Caco-2 (cell line): ENCODE results near the gene TMEM239. TPM values are rescaled to one million over a fixed set of nuclear protein-coding genes. Genes with fewer than 3 reads are reported as not detected.

ENCODE experiments used
- BruUV-seq: library from RNA; stranded (reverse); fragments of 400-500 nt; replicated peaks from 2 replicates; lab custom pipeline; 2021; lab: Mats Ljungman, UMichigan
- CTCF ChIA-PET: fragments of 300-600 bp; sonication (Branson Sonifier 250); formaldehyde crosslinking; loops from one replicate; lab custom pipeline; 2022; ENCODE audit warnings: antibody characterized with exemption; lab: Charles Lee
- POLR2A ChIA-PET: fragments of 300-600 bp; sonication (Branson Sonifier 250); formaldehyde crosslinking; loops from one replicate; lab custom pipeline; 2022; ENCODE audit warnings: antibody characterized with exemption; lab: Charles Lee
- DNase-seq, 2 experiments: peaks; one replicate each; pipeline versions ENCODE4 v3.0.0 to v3.0.0-alpha.2; 2020 to 2022
- H3K27me3 ChIP-seq: replicated peaks from 2 replicates; pipeline ENCODE4 v1.6.0; 2011; ENCODE audit warnings: low read length; ENCODE audit not compliant: control insufficient read depth, insufficient read depth
- H3K36me3 ChIP-seq: 2 replicates; pipeline ENCODE4 v1.5.1; 2011; ENCODE audit warnings: low read length; ENCODE audit not compliant: control insufficient read depth, insufficient read depth
- H3K4me1 ChIP-seq: fragments of 250-450 bp; sonication (Bioruptor Pico); 2 replicates; pipeline ENCODE4 v1.5.1; 2020; ENCODE audit warnings: mild to moderate bottlenecking
- H3K4me3 ChIP-seq: 2 replicates; pipeline ENCODE4 v1.5.1; 2011; ENCODE audit warnings: low read depth, mild to moderate bottlenecking, control low read depth, low read length
- H3K9me3 ChIP-seq: fragments of 250-450 bp; sonication (Bioruptor Pico); 2 replicates; pipeline ENCODE4 v1.5.1; 2020; ENCODE audit warnings: mild to moderate bottlenecking, moderate library complexity
- H3K27ac Mint-ChIP-seq: one replicate; pipeline ENCODE4 v1.8.0; 2022; ENCODE audit warnings: mixed read lengths; ENCODE audit not compliant: unreplicated experiment
- H3K27me3 Mint-ChIP-seq: one replicate; pipeline ENCODE4 v1.8.0; 2022; ENCODE audit warnings: mixed read lengths; ENCODE audit not compliant: insufficient read depth, unreplicated experiment
- H3K36me3 Mint-ChIP-seq: one replicate; pipeline ENCODE4 v1.8.0; 2022; ENCODE audit warnings: mild to moderate bottlenecking, mixed read lengths; ENCODE audit not compliant: insufficient read depth, unreplicated experiment
- H3K4me1 Mint-ChIP-seq: one replicate; pipeline ENCODE4 v1.8.0; 2022; ENCODE audit warnings: low read depth, mixed read lengths; ENCODE audit not compliant: unreplicated experiment
- H3K4me3 Mint-ChIP-seq: one replicate; pipeline ENCODE4 v1.8.0; 2022; ENCODE audit warnings: mild to moderate bottlenecking, moderate library complexity, mixed read lengths; ENCODE audit not compliant: unreplicated experiment
- H3K9me3 Mint-ChIP-seq: one replicate; pipeline ENCODE4 v1.8.0; 2022; ENCODE audit warnings: mixed read lengths; ENCODE audit not compliant: unreplicated experiment
- CTCF ChIP-seq, 2 experiments: fragments of 200-600 bp in 1 of 2; IDR thresholded peaks; 1 replicate in 1 of 2; 2 replicates in 1 of 2; pipeline versions ENCODE4 v1.5.1 to v1.8.0; 2011 to 2022; ENCODE audit warnings: antibody characterized with exemption in 1 of 2, control low read depth in 1 of 2, inconsistent platforms in 1 of 2, low read depth in 1 of 2, low read length in 1 of 2, mild to moderate bottlenecking in 1 of 2, moderate library complexity in 1 of 2; ENCODE audit not compliant: insufficient read depth in 1 of 2, severe bottlenecking in 1 of 2, unreplicated experiment in 1 of 2
- intact Hi-C: fragments of 100-400 bp; cut with micrococcal nuclease; formaldehyde crosslinking; loops from one replicate; pipeline ENCODE4 v1.10.0; 2022; ENCODE audit not compliant: unreplicated experiment
- total RNA-seq: library from RNA; stranded (reverse); gene quantifications from 2 replicates; pipeline ENCODE4 v1.2.3, GENCODE V29; 2022

TMEM239 gene
- total RNA-seq, 1 experiment from 2014 or later, result not detected

DNA sequence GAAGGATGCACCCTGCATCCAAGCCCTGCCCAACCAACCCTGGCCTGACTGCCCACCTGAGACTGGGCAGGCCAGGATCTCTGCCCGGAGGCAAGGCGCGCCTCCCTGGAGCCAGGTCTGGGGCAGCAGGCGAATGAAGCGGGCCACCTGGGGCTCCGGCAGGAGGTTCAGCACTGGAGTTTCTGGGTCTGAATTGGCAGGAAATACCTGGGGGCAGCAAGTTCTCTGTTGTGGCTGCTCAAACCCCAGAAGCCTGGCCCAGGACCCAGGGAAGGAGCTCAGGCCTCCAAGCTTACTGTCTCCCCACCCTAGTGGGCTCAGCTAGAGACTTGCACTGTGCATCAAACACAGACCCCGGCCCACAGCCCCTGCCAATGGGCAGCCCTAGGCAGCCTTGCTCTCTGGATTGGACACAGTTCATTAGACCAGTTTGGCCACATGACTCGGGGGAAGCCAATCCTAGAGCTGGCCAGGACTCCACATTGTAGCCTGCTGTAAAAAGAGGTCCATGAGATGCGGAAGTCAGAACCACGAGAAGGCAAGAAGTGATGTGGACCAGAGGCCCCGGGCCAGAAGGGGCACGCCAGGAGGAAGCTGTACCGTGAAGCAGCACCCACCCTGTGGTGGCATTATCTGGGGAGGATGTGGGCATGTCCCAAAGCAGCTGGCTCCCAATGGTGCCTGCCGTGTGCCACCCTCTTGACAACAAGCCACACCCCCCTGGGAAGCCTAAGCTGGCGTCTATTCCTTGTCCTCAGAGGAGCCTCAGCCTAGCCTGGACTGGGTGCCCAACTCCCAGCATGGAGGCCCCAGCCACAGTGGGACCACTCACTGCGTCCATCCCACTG is 18.8 kb upstream of the TMEM239 start:
- CTCF ChIA-PET, result no interaction called here
- Histone ChIP-seq H3K4me3 (no peak overlapping the region), H3K36me3 (no peaks in the 10 kb centered on the region), H3K9me3 (no peaks in the 10 kb centered on the region), H3K27me3 (peaks cover 2% of the 10 kb centered on the region), H3K4me1 (no peaks in the 10 kb centered on the region)
- H3K27me3 Mint-ChIP-seq, result peaks cover 17% of the 10 kb centered on the region
- no peaks in the 10 kb centered on the region for H3K36me3 Mint-ChIP-seq
- H3K4me3 Mint-ChIP-seq, result no peak overlapping the region
- no peaks in the 10 kb centered on the region for H3K9me3 Mint-ChIP-seq
- H3K4me1 Mint-ChIP-seq, result no peaks in the 10 kb centered on the region
- TF ChIP-seq CTCF (IDR thresholded peaks at IDR 0.05; ENCODE audit: insufficient read depth in 1 of 2, low read depth in 1 of 2, low read length in 1 of 2, severe bottlenecking in 1 of 2, unreplicated experiment in 1 of 2), result no peak
- no peak overlapping the region for H3K27ac Mint-ChIP-seq
- POLR2A ChIA-PET, result no interaction called here
- intact Hi-C loops, result no loop called here
- BruUV-seq, result no TSS peak
- no peak for DNase-seq

GRCh38 chr20:2798095-2798805 is 17.9 kb upstream of the TMEM239 start:
- Histone ChIP-seq H3K9me3 (no peaks in the 10 kb centered on the region), H3K4me1 (no peaks in the 10 kb centered on the region), H3K36me3 (no peaks in the 10 kb centered on the region), H3K4me3 (no peak overlapping the region), H3K27me3 (peaks cover 2% of the 10 kb centered on the region)
- CTCF ChIA-PET, result no interaction called here
- H3K36me3 Mint-ChIP-seq, result no peaks in the 10 kb centered on the region
- no TSS peak for BruUV-seq
- POLR2A ChIA-PET, result no interaction called here
- H3K27ac Mint-ChIP-seq, result no peak overlapping the region
- no peak for TF ChIP-seq CTCF (IDR thresholded peaks at IDR 0.05; ENCODE audit: insufficient read depth in 1 of 2, low read depth in 1 of 2, low read length in 1 of 2, severe bottlenecking in 1 of 2, unreplicated experiment in 1 of 2)
- no peak overlapping the region for H3K4me3 Mint-ChIP-seq
- DNase-seq, result no peak
- peaks cover 17% of the 10 kb centered on the region for H3K27me3 Mint-ChIP-seq
- H3K9me3 Mint-ChIP-seq, result no peaks in the 10 kb centered on the region
- intact Hi-C loops, result no loop called here
- no peaks in the 10 kb centered on the region for H3K4me1 Mint-ChIP-seq

GRCh38 chr20:2798814-2799213 is 17.4 kb upstream of the TMEM239 start:
- BruUV-seq, result no TSS peak
- Histone ChIP-seq H3K27me3 (peaks cover 2% of the 10 kb centered on the region), H3K9me3 (no peaks in the 10 kb centered on the region), H3K4me3 (no peak overlapping the region), H3K36me3 (no peaks in the 10 kb centered on the region), H3K4me1 (no peaks in the 10 kb centered on the region)
- intact Hi-C loops, result no loop called here
- CTCF ChIA-PET, result no interaction called here
- H3K4me3 Mint-ChIP-seq, result no peak overlapping the region
- no peaks in the 10 kb centered on the region for H3K9me3 Mint-ChIP-seq
- no peak for DNase-seq
- H3K4me1 Mint-ChIP-seq, result no peaks in the 10 kb centered on the region
- H3K27me3 Mint-ChIP-seq, result peaks cover 12% of the 10 kb centered on the region
- H3K27ac Mint-ChIP-seq, result no peak overlapping the region
- POLR2A ChIA-PET, result no interaction called here
- no peaks in the 10 kb centered on the region for H3K36me3 Mint-ChIP-seq
- no peak for TF ChIP-seq CTCF (IDR thresholded peaks at IDR 0.05; ENCODE audit: insufficient read depth in 1 of 2, low read depth in 1 of 2, low read length in 1 of 2, severe bottlenecking in 1 of 2, unreplicated experiment in 1 of 2)
